Suprapubic skin (tissue), 4 donors: Measurements from ENCODE around the gene GRIK3.

ENCODE experiments used
- EP300 ChIP-seq: sonication (generic); formaldehyde crosslinking; IDR thresholded peaks from one replicate; pipeline ENCODE4 v1.6.1; 2017; ENCODE audit warnings: antibody characterized with exemption
- POLR2A ChIP-seq, 2 donors: fragments of 450-650 bp; IDR thresholded peaks; one replicate each; pipeline ENCODE4 v1.6.1; 2017; ENCODE audit warnings: antibody characterized with exemption in 2 of 2, mild to moderate bottlenecking in 2 of 2, moderate library complexity in 2 of 2
- POLR2AphosphoS5 ChIP-seq, 3 donors: sonication (generic); formaldehyde crosslinking; IDR thresholded peaks; one replicate each; pipeline ENCODE4 v1.6.1; 2017; ENCODE audit warnings: antibody characterized with exemption in 3 of 3
- TF ChIP-seq, protein P1 (sequence below), 2 donors: fragments of 200-600 bp in 1 of 2; fragments of 450-650 bp in 1 of 2; sonication (generic) in 1 of 2; IDR thresholded peaks; one replicate each; pipeline ENCODE4 v1.5.1; 2016 to 2019; ENCODE audit warnings: antibody characterized with exemption in 2 of 2, mild to moderate bottlenecking in 1 of 2, moderate library complexity in 1 of 2

DNA sequence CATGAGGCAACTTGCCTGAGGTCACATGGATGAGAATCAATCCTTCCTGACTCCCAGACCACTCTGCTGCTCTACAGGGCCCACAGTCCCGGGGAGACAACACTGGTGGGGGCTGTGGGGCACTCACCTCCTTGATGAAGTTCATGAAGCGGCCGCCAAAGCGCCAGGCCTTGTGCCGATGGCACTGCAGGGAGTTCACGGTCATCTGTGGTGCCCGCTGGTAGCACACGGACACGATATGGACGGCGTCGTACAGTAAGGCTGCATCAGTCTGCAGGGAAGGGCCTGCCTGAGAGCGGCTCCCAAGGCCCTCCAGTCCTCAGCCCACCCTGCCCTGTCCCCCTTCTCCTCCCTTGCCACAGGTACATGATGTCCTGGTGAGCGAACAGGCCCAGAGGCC, 175.3 kb downstream of the GRIK3 start:
- TF ChIP-seq, protein P1, sequence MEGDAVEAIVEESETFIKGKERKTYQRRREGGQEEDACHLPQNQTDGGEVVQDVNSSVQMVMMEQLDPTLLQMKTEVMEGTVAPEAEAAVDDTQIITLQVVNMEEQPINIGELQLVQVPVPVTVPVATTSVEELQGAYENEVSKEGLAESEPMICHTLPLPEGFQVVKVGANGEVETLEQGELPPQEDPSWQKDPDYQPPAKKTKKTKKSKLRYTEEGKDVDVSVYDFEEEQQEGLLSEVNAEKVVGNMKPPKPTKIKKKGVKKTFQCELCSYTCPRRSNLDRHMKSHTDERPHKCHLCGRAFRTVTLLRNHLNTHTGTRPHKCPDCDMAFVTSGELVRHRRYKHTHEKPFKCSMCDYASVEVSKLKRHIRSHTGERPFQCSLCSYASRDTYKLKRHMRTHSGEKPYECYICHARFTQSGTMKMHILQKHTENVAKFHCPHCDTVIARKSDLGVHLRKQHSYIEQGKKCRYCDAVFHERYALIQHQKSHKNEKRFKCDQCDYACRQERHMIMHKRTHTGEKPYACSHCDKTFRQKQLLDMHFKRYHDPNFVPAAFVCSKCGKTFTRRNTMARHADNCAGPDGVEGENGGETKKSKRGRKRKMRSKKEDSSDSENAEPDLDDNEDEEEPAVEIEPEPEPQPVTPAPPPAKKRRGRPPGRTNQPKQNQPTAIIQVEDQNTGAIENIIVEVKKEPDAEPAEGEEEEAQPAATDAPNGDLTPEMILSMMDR (IDR thresholded peaks at IDR 0.05) = no peak
- TF ChIP-seq POLR2AphosphoS5 (IDR thresholded peaks at IDR 0.05) (no peak), POLR2A (IDR thresholded peaks at IDR 0.05) (no peak), EP300 (no peak)
